GOT3 (cell line): Measurements from ENCODE around the gene DUSP1.
"Not testable (repeated sequence)": the region's sequence is repeated elsewhere in the genome, so short reads cannot be mapped to it uniquely, and the experiment has no call there.

Experiments
- DNase-seq: peaks from one replicate; lab custom pipeline; 2025; ENCODE audit warnings: mixed read lengths; lab: John Stamatoyannopoulos, UW

DUSP1 gene

GRCh38 chr5:172770675-172771438, at the start of gene DUSP1:
Gene DUSP1, minus strand, starts transcription at chr5:172771195. Its CDS starts 243 bp downstream, at chr5:172770952.
- peak; percentile 98 for DNase-seq

- no peak for DNase-seq
These were observed 49.2 kb upstream of the DUSP1 start for GRCh38 chr5:172820046-172820767.

GRCh38 chr5:172819569-172819968, 48.6 kb upstream of the DUSP1 start:
- no peak for DNase-seq

GRCh38 chr5:172818081-172818480, 47.1 kb upstream of the DUSP1 start:
- DNase-seq = no peak

GRCh38 chr5:172817664-172818063, 46.7 kb upstream of the DUSP1 start:
- no peak for DNase-seq

GRCh38 chr5:172816925-172817562, 46.0 kb upstream of the DUSP1 start:
- no peak for DNase-seq

GRCh38 chr5:172815631-172816030, 44.6 kb upstream of the DUSP1 start:
- no peak for DNase-seq

GRCh38 chr5:172810996-172811395, 40.0 kb upstream of the DUSP1 start:
- DNase-seq = not testable (repeated sequence)

- DNase-seq = no peak
These were observed 38.8 kb upstream of the DUSP1 start for GRCh38 chr5:172809774-172810173.

GRCh38 chr5:172807766-172808311, 36.8 kb upstream of the DUSP1 start:
- DNase-seq = no peak

- DNase-seq = no peak
These were observed 36.1 kb upstream of the DUSP1 start for GRCh38 chr5:172806897-172807672.

- DNase-seq = no peak
These were observed 34.8 kb upstream of the DUSP1 start for GRCh38 chr5:172805736-172806255.

GRCh38 chr5:172805018-172805683, 34.2 kb upstream of the DUSP1 start:
- DNase-seq = no peak

GRCh38 chr5:172802567-172803176, 31.7 kb upstream of the DUSP1 start:
- no peak for DNase-seq

- DNase-seq = no peak
These were observed 31.1 kb upstream of the DUSP1 start for GRCh38 chr5:172802112-172802511.

- no peak for DNase-seq
These were observed 30.2 kb upstream of the DUSP1 start for GRCh38 chr5:172801179-172801671.

- no peak for DNase-seq
These were observed 29.1 kb upstream of the DUSP1 start for GRCh38 chr5:172800088-172800551.

- DNase-seq = no peak
These were observed 28.4 kb upstream of the DUSP1 start for GRCh38 chr5:172799416-172799815.

- no peak for DNase-seq
These were observed 27.6 kb upstream of the DUSP1 start for GRCh38 chr5:172798422-172799215.
